A549 (cell line): ENCODE results near the gene PRKCE. TPM values are rescaled to one million over a fixed set of nuclear protein-coding genes. Genes with fewer than 3 reads are reported as not detected.
A peak's percentile ranks its signal among the peaks of the same experiment; 100 is the strongest.

Source experiments
- ATAC-seq, 2 experiments: fragments of 200-7000 bp in 1 of 2; fragments of >200 bp in 1 of 2; cut with Nextera tagmentation in 1 of 2; cut with Tn5 transposase in 1 of 2; 3 replicates each; pipeline versions ENCODE4 v1.8.0 to v1.9.1; 2018 to 2020; ENCODE audit warnings: mild to moderate bottlenecking in 1 of 2, moderate library complexity in 1 of 2
- CTCF ChIA-PET: fragments of 300-600 bp; sonication (Branson Sonifier 250); formaldehyde crosslinking; extraction: SDS; loops from one replicate; lab custom pipeline; 2021; ENCODE audit warnings: antibody characterized with exemption, inconsistent platforms; lab: Yijun Ruan, JAX
- POLR2A ChIA-PET: fragments of 350-600 bp; formaldehyde crosslinking; extraction: SDS; loops from one replicate; lab custom pipeline; 2021; ENCODE audit warnings: antibody characterized with exemption, inconsistent platforms; lab: Yijun Ruan, JAX
- DNase-seq, 2 experiments: peaks; one replicate each; pipeline versions ENCODE4 v3.0.0 to v3.0.0-alpha.2; 2011 to 2016; ENCODE audit warnings: low read depth in 1 of 2, low spot score in 1 of 2
- FAIRE-seq: peaks from 2 replicates; lab custom pipeline; 2011; peaks lifted over from hg19 to GRCh38; lab: Jason Lieb, UNC
- H3K27ac ChIP-seq, 2 experiments: fragments of >200 bp; sonication (Bioruptor Twin); formaldehyde crosslinking; 3 replicates each; pipeline ENCODE4 v1.5.1; 2016 to 2017
- H3K4me1 ChIP-seq: fragments of >200 bp; sonication (Bioruptor Twin); formaldehyde crosslinking; 3 replicates; pipeline ENCODE4 v1.6.1; 2016
- H3K4me2 ChIP-seq: fragments of >200 bp; sonication (Bioruptor Twin); formaldehyde crosslinking; 3 replicates; pipeline ENCODE4 v1.6.1; 2016
- H3K4me3 ChIP-seq: fragments of >200 bp; sonication (Bioruptor Twin); formaldehyde crosslinking; 3 replicates; pipeline ENCODE4 v1.5.1; 2016
- H3K9me3 ChIP-seq: fragments of >200 bp; sonication (Bioruptor Twin); formaldehyde crosslinking; 3 replicates; pipeline ENCODE4 v1.6.1; 2016
- ATOH8 ChIP-seq: fragments of 250-450 bp; sonication (Bioruptor Pico); IDR thresholded peaks from 2 replicates; pipeline ENCODE4 v1.5.0; 2020; ENCODE audit warnings: low read depth, mild to moderate bottlenecking, moderate library complexity
- BHLHE40 ChIP-seq: IDR thresholded peaks from 2 replicates; pipeline ENCODE4 v1.6.1; 2012; ENCODE audit warnings: low read depth, low read length, inconsistent platforms
- CHD2 ChIP-seq: fragments of 150-350 bp; IDR thresholded peaks from 2 replicates; pipeline ENCODE4 v1.6.1; 2014; ENCODE audit warnings: low read length; ENCODE audit not compliant: partially characterized antibody
- CHD4 ChIP-seq: fragments of 200-600 bp; sonication (generic); IDR thresholded peaks from 2 replicates; pipeline ENCODE4 v1.6.1; 2016; ENCODE audit warnings: antibody characterized with exemption, mild to moderate bottlenecking, borderline replicate concordance
- CTCF ChIP-seq: fragments of >200 bp; sonication (Bioruptor Twin); formaldehyde crosslinking; IDR thresholded peaks from 3 replicates; pipeline ENCODE4 v1.5.1; 2016
- E2F6 ChIP-seq: IDR thresholded peaks from 2 replicates; pipeline ENCODE4 v1.6.1; 2012; ENCODE audit warnings: low read depth, borderline replicate concordance
- EHF ChIP-seq: fragments of 250-450 bp; sonication (Bioruptor Pico); IDR thresholded peaks from 2 replicates; pipeline ENCODE4 v1.5.0; 2020; ENCODE audit warnings: mild to moderate bottlenecking
- ELK1 ChIP-seq: fragments of 150-350 bp; IDR thresholded peaks from 2 replicates; pipeline ENCODE4 v1.6.1; 2014; ENCODE audit warnings: low read depth, mild to moderate bottlenecking, low read length
- FOXS1 ChIP-seq: fragments of 250-450 bp; sonication (Bioruptor Pico); IDR thresholded peaks from 2 replicates; pipeline ENCODE4 v1.5.0; 2020; ENCODE audit warnings: mild to moderate bottlenecking, moderate library complexity
- GATA3 ChIP-seq: IDR thresholded peaks from 2 replicates; pipeline ENCODE4 v1.6.1; 2012; ENCODE audit warnings: borderline replicate concordance
- HEYL ChIP-seq: fragments of 250-450 bp; sonication (Bioruptor Pico); IDR thresholded peaks from 2 replicates; pipeline ENCODE4 v1.8.0; 2021; ENCODE audit warnings: mild to moderate bottlenecking, moderate library complexity
- HOXA7 ChIP-seq: fragments of 250-450 bp; sonication (Bioruptor Pico); IDR thresholded peaks from 2 replicates; pipeline ENCODE4 v1.5.0; 2020; ENCODE audit warnings: mild to moderate bottlenecking, moderate library complexity
- KDM1A ChIP-seq: fragments of 200-600 bp; sonication (generic); IDR thresholded peaks from 2 replicates; pipeline ENCODE4 v1.6.1; 2016; ENCODE audit warnings: low read depth, mild to moderate bottlenecking
- NPAS2 ChIP-seq: fragments of 250-450 bp; sonication (Bioruptor Pico); IDR thresholded peaks from 2 replicates; pipeline ENCODE4 v1.8.0; 2022; ENCODE audit warnings: mild to moderate bottlenecking, moderate library complexity, borderline replicate concordance
- NR3C1 ChIP-seq: fragments of >200 bp; sonication (Bioruptor Twin); formaldehyde crosslinking; IDR thresholded peaks from 3 replicates; pipeline ENCODE4 v1.6.1; 2017
- PBX3 ChIP-seq: IDR thresholded peaks from 2 replicates; pipeline ENCODE4 v1.6.1; 2012
- RARB ChIP-seq: fragments of 250-450 bp; sonication (Bioruptor Pico); IDR thresholded peaks from 2 replicates; pipeline ENCODE4 v1.8.0; 2021; ENCODE audit warnings: mild to moderate bottlenecking, moderate library complexity
- RCOR1 ChIP-seq: fragments of 150-350 bp; IDR thresholded peaks from 2 replicates; pipeline ENCODE4 v1.6.1; 2014; ENCODE audit warnings: antibody characterized with exemption, low read length, low read depth
- SMC3 ChIP-seq: fragments of >200 bp; sonication (Bioruptor Twin); formaldehyde crosslinking; IDR thresholded peaks from 3 replicates; pipeline ENCODE4 v1.6.1; 2018; ENCODE audit warnings: inconsistent platforms
- ZC3H11A ChIP-seq: fragments of 450-650 bp; IDR thresholded peaks from 2 replicates; pipeline ENCODE4 v1.6.1; 2014; ENCODE audit warnings: antibody characterized with exemption, mild to moderate bottlenecking
- ZSCAN20 ChIP-seq: fragments of 250-450 bp; sonication (Bioruptor Pico); IDR thresholded peaks from 2 replicates; pipeline ENCODE4 v1.8.0; 2022; ENCODE audit warnings: mild to moderate bottlenecking, moderate library complexity
- WGBS: methylation state at CpG from one replicate; pipeline ENCODE4 v1.1.6; 2017; ENCODE audit errors: missing lambda C conversion rate; 5-methylcytosine and 5-hydroxymethylcytosine counted together
- polyA plus RNA-seq, 4 experiments: library from polyadenylated mRNA; depleted of rRNA in 3 of 4; stranded (reverse); fragments of >200 nt; fragmentation: RNase III in 1 of 4; extraction: RNeasy Plus Mini Kit Qiagen cat#74134 plus additional on column Dnase treatment in 1 of 4; gene quantifications; 2 replicates in 3 of 4; 3 replicates in 1 of 4; pipeline ENCODE4 v1.2.3, GENCODE V29; 2011 to 2017

Gene PRKCE
- polyA plus RNA-seq, 2 of the 4 experiments (the other 2 are of a cell fraction) = 11.5 to 12.0 TPM

- H3K27ac ChIP-seq = peak overlapping the region; percentile 38 to 68; a peak in 5 of 6 replicates
- WGBS = 74% methylated on average over 4 of the region's 4 CpGs
- ATAC-seq = peak; percentile 37 to 47; a peak in 5 of 6 replicates
- FAIRE-seq = no peak
- ChIA-PET CTCF (interaction anchor here (0.6 to 1.3 kb wide), 3 partner anchors 89 to 212 kb away, joined by 3 to 5 read pairs (median 3); no protein-coding TSS in a partner anchor), POLR2A (interaction anchor here (1.4 kb wide), 1 partner anchor 9 kb away, joined by 3 read pairs; no protein-coding TSS in a partner anchor)
- H3K4me3 ChIP-seq = no peak overlapping the region
- peak in 1 of 2 experiments; percentile 35 for DNase-seq
- peaks cover 26% of the 10 kb centered on the region for H3K4me1 ChIP-seq
- H3K9me3 ChIP-seq = no peaks in the 10 kb centered on the region
- peak overlapping the region; percentile 49 for H3K4me2 ChIP-seq
- TF ChIP-seq HOXA7 (CRISPR knock-in tag) (no peak), RCOR1 (no peak), FOXS1 (CRISPR knock-in tag) (no peak), ZSCAN20 (no peak), KDM1A (no peak), CTCF (no peak), ATOH8 (no peak), ZC3H11A (no peak), CHD2 (no peak)
Observed at GRCh38 chr2:46151577-46151976, 500.1 kb downstream of the PRKCE start.

GRCh38 chr2:46153996-46154753 lies 502.7 kb downstream of the PRKCE start:
- Histone ChIP-seq H3K4me1 (peaks cover 34% of the 10 kb centered on the region), H3K4me2 (no peak overlapping the region), H3K27ac (peak overlapping the region in 1 of 2 experiments; percentile 44; a peak in 2 of 6 replicates), H3K9me3 (no peaks in the 10 kb centered on the region), H3K4me3 (no peak overlapping the region)
- FAIRE-seq = no peak
- WGBS = 85% methylated on average over 20 of the region's 23 CpGs
- no peak for DNase-seq
- CTCF ChIA-PET = interaction anchor here (1.8 kb wide), 1 partner anchor 10 kb away, joined by 6 read pairs; no protein-coding TSS in a partner anchor
- TF ChIP-seq FOXS1 (CRISPR knock-in tag) = no peak
- TF ChIP-seq RARB (CRISPR knock-in tag) = no peak
- POLR2A ChIA-PET = no interaction called here
- ATAC-seq = no peak

GRCh38 chr2:46157072-46157965 lies 505.8 kb downstream of the PRKCE start:
- Histone ChIP-seq H3K9me3 (no peaks in the 10 kb centered on the region), H3K27ac (peak overlapping the region in 1 of 2 experiments; percentile 62; a peak in 3 of 6 replicates), H3K4me1 (peaks cover 24% of the 10 kb centered on the region), H3K4me3 (no peak overlapping the region), H3K4me2 (no peak overlapping the region)
- no peak for TF ChIP-seq CHD4
- TF ChIP-seq E2F6 = no peak
- TF ChIP-seq PBX3 = no peak
- TF ChIP-seq NR3C1 = no peak
- no peak for TF ChIP-seq SMC3
- TF ChIP-seq HEYL (CRISPR knock-in tag) = no peak
- no peak for TF ChIP-seq BHLHE40
- TF ChIP-seq ELK1 = no peak
- TF ChIP-seq GATA3 = no peak
- no peak for TF ChIP-seq ZC3H11A
- no peak for TF ChIP-seq RCOR1
- TF ChIP-seq NPAS2 (CRISPR knock-in tag) = no peak
- no peak for TF ChIP-seq EHF (CRISPR knock-in tag)
- 93% methylated on average over 9 of the region's 9 CpGs for whole genome bisulfite sequencing
- DNase-seq (no peak), FAIRE-seq (no peak), ATAC-seq (no peak)
- CTCF ChIA-PET = interaction anchor here (0.6 to 2.3 kb wide), 7 partner anchors 10 to 146 kb away, joined by 3 to 9 read pairs (median 3); no protein-coding TSS in a partner anchor
- POLR2A ChIA-PET = no interaction called here
